HG03520 (cell line): Measurements from ENCODE around the gene TMEM258.

ENCODE experiments used
- ATAC-seq: cut with Tn5 transposase; IDR thresholded peaks from one replicate; pipeline ENCODE4 v1.9.1; 2021; ENCODE audit warnings: mild to moderate bottlenecking, moderate library complexity; ENCODE audit not compliant: unreplicated experiment

TMEM258 gene

DNA sequence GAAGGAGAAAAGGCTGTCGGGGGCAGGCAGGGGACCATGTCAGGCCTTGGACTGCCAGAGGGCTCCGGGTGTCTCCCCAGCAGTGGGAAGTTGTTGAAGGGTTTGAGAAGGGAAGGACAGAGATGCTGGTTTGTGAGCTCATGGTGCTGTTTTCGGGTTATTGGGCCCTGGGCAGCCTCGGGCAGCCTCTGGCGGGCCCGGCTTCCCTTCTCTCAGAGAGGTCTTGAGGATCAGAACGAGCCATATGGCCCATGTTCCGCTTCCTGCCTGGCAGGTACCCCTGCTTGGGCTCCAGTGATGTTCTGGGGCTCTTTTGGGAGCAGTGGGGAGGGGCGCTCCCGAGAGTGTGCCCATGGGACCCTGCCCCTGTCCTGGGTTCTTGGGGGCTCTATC, 30.2 kb downstream of the TMEM258 start:
- ATAC-seq: no peak

DNA sequence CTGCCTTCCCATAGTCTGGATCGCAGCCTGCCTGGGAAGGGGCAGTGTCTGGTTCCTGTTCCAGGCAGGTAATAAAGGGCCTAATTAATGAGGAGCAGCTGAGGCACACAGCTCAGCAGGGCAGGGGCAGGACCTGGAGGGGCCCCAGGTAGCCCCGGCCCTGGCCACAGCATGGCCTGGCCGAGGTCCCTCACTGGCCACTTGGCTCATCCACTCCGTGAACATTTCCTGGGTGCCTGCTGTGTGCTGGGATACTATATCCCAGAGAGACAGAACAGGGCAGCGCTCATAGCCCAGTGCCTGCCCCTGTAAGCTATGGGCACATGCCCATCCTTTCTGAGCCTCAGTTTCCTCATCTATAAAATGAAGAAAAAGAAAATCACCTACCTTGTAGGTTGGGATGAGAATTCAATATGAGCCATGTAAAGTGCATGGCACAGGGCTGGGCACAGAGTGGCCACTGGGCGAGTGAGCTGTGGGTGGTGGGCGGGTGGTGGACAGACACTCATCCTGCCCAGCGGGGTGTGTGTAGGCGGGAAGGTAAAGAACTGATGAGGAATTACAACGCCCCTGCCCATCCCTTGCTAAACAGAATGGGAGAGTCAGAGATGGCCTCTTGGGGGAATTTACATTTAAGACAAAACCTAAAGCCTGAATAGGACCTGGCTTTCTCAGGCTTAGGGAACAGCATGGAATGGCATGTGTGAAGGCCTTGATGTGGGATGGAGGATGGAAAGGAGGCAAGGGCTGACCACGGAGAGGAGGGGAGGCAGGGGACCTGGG, 30.8 kb downstream of the TMEM258 start:
- ATAC-seq: no peak

DNA sequence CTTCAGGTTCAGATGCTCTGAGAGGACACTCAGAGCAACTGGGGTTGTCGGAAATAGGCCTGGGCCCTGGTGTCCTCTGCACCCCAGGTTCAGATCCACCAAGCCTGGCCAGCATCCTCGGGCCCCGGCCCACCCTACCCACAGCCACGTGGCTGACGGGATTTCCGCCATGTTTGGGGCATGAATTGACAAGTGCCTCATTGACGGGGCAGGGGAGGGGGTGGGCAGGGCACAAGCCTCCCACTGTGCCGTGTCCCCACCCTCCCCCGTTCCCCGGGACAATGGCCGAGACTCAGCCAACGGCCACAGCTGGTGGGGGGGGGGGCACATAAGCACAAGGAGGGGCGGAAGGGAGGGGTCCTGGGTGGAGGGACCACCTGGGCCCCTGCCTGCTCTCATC, 31.5 kb downstream of the TMEM258 start:
- no peak for ATAC-seq

DNA sequence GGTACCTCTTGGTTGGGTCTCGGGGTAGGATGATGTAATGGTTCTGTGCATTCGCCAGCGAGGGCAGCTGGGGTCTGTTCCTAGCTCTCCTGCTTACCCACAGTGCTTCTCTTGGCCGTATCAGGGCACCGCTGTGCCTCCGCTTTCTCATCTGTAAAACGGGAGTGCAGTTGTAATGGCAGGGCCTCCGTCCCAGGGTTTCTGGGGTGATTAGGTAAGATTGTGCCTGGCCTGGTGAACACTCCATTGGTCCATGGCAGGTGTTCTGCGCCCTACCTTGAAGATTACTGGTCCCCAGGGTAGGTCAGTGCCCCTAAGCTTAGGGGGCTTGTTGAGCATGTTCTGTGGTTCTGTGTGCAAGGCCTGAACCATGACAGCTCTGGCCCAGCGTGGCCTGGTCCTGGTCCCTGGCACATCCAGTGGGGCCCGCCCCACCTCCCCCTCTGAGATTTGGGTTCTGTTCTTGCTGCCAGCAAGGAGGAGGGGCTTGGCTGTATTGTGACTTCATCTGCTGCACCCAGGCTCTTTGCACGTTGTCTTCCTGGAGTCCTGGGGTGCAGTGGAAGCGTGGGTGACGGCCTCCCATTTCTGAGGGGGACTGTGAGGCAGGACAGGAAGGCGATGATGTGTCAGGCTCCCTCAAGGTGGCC, 35.1 kb downstream of the TMEM258 start:
- ATAC-seq: no peak

DNA sequence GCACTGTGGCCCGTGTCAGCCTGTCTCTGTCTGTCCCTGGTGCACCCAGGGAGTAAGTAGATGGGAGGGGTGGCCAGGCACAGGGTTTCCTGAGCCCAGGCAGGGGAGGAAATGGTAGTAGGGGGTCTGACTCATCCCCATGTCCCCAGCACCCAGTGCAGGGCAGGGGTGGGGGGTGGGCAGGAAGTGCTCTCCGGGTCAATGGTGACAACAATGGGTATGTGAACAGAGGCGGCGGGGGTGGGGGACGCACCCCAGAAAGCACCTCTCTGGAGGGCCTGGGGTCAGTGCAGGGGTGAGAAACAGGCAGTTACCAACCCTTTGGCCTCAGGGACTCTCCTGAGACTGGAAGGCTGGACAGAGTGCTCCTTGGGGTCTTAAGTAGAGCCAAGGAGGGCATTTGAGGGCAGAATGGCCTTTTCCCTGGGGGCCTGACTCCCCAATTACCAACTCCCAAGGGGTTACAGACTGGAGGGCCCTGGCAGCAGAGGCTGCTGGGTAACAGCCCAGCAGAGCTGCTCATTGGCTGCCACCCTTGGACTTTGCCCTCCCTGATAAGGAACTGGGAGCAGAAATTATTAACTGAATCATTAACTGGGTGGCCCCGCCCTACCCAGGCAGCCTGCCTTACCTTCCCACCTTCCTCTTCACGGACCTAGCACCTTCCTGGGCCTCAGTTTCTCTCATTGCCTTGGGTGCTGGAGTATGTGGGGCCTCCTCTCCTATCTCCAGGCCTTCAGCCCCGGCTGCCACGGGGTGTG, 35.8 kb downstream of the TMEM258 start:
- ATAC-seq: no peak

DNA sequence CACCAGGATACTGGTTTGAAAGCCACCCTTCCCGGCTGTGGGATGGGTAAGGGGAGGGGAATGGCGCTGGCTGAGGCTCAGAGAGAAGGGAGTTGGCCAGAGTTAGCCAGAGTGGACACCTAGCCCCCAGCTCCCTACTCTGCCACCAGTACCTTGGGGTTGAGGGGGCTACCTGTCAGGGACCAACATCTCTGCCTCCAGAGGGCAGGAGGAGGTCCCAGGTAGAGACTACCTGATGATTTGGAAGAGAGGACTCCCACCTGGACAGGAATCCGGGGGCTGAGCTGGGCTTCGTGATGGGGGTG, 36.3 kb downstream of the TMEM258 start:
- no peak for ATAC-seq

DNA sequence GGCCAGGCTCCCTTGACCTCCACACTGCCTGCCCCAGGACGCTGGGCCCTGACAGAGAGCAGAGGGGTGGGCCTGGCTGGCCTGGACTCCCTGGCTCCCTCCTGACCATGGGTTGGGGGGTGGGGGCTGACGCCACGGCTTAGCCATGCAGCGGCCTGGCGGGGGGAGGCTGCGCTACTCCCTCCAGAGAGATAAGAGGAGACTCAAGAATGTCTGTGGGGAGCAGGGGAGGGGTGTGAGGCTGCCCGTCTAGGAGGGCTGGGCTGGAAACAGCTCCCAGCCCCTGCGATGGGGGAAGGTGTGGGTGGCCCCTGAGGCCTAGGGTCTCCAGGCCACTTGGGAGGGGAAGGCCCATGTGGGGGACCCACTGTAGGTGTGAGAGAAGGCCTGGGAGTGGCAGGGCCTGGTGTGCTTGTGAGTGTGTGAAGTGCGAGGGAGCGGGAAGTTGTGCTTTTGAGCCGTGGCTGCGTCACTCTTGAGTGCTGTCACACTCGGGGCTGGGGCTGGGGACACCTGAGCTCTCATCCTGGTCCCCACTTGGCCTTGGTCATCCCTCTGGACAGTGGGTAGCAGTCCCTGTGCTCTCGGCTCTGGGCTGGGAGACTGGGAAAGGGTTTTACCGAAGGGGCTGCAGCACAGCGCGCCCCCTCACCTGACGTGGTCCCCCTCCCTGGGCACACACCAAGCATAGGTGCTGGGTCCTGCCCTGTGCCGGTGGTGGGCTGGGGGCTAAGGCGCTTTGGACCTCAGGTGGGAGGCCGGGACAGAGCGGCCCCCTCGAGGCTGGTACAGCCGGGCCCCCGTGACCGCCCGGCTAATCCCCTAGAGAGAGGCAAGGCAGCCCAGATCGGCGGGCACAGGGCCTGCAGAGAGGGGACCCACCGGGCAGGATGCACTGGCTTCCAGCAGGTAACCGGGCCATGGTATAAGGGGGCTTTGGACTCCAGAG, 37.6 kb downstream of the TMEM258 start:
- no peak for ATAC-seq

DNA sequence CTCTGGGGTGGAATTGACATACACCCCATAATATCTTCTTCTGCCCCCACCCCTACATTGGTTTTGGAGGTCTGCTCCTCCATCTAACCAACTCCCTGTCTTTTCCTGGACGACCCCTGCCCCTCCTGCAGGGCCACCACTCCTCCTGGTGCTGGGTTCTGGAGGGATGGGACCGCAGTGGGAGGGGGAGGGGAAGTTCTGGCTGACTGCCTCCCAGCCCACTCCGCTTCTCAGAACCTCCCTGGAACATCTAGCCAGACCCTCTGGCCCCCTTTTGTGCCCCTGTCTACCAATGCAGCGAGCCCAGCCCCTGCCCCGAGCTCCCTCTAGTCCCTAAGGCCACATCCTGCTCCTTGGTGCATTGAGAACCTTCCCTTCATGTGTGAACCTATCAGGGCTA, 38.7 kb downstream of the TMEM258 start:
- ATAC-seq: no peak

DNA sequence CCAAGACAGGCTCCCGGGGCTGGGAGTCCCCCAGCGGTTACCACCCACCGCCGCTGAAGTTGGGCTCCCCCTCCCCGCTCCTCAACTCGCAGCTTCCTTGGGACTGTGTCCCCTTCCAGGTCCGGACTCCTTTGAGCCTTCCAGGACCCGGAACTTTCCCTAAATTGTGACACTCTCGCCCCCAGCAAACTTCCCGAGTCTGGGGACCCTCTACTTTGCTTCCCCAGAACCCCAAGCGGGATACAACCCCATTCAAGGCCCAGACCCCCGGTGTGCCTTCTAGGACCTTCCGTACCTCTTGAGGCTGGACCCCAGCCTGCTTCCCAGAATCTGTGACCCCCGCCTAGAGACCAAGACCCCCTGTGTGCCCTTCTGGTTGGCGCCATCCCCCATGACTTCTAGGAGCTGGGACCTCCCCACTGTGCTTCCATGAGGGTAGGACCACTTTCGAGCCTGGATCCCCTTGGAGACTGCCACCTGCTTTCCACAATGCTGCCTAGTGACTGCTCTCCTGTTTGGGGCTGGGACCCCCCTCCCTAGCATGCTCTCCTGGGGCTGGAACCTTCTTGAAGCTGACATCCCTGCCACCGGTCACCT, 39.4 kb downstream of the TMEM258 start:
- ATAC-seq: no peak

DNA sequence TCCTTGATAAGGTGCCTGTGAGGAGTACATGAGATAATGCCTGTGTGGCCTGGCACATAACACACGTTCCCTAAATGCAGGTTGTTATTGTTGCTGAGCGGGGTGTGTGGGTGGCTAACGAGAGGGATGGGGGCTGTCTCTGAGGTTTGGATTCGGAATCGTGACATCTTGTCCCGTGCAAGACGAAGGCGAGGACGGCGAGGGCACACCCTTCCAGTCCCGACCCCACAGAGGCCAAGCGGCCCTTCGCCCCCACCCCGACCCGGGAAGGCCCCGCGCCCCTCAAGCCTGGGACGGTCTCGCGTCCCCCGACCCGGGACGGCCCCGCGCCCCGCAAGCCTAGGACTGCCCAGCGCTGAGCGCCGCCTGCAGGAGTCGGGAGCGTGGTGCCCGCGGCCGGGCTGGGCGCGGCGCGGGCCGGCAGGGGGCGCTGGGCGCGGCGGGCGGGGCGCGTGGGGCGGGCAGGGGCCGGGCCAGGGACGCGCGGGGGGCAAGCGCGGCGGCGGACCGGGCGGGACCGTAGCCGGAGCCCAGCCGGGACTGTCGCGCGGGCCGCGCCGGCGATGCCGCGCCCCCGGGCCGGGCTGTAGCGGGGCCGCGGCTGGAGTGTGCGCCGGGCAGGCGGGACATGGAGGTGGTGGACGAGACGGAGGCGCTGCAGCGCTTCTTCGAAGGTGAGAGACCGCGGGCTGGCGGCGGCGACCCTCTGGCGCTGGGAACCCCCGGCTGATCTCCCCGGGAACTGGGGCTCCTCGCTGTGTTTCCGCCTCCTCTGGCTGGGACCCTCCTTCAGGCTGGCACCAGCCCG, 40.1 kb downstream of the TMEM258 start, which contains the start of gene MYRF:
TSS of gene MYRF (plus strand) at position 520 of the 808 bp plus-strand sequence. CDS start at position 629, 109 bp downstream.
- ATAC-seq: no peak

DNA sequence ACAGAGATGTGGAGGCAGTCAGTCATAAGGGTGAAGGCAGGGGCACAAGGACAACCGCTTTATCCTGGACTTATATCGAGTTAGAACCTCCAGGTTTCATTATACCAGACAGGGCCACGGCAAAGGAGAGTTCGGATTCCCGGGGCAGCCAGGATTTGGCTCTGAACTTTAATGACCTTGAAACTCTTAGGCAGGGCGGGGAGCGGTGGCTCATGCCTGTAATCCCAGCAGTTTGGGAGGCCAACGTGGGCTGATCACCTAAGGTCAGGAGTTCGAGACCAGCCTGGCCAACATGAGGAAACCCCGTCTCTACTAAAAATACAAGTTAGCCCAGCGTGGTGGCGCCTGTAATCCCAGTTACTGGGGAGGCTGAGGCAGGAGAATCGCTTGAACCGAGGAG, 41.0 kb downstream of the TMEM258 start:
- no peak for ATAC-seq

DNA sequence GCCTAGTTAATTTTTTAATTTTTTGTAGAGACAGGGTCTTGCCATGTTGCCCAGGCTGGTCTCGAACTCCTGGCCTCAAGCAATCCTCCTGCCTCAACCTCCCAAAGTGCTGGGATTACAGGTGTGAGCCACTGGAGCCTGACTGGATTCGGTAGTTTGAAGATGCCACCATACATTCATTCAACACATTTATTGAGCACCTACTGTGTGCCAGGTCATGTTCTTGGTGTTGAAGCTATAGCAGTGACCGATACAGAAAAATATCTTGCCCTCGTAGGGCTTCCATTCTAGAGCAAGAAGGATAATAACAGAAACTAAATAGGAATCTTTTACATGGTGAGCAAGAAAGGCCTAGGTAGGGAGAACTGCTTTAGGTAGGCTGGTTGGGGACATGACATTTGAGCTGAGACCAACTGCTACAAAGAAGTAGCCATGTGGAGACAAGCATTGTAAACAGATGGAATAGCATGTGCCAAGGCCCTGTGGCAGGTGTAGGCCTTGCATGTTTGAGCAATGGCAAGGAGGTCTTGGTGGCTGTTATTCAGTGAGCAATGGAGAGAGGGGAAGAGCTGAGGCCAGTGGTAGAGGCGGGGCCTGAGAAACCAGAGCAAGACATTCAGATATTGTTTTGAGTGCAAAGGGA, 41.6 kb downstream of the TMEM258 start:
- no peak for ATAC-seq

DNA sequence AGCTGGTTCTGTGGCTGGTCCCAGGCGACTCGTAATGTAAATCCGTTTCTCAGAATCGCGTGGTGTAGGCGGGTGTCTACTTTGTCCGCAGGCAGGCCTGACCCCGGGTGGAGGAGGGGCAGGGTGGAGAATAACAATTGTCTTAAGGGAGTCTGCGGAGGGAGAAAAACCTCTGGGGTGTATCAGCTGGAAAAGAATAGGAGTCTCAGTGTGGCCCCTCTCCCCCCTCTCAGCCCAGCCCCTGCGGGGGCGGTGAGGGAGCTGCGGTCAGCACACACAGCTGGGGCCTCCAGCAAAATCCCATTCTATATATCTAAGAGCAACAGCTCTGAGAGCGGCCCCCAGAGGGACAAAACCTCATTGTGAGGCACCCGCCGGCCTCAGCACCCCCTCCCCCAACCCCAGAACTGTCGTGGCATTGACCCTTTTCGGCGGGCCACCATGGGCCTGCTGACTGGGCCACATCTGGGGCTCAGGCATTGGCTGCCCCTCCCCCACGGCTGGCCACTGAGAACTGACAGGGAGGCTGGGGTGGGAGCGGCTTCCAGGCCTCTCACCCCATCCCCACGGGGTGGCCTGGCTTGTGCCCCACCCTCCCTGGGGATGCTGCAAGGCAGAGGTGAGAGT, 42.7 kb downstream of the TMEM258 start:
- ATAC-seq: no peak

DNA sequence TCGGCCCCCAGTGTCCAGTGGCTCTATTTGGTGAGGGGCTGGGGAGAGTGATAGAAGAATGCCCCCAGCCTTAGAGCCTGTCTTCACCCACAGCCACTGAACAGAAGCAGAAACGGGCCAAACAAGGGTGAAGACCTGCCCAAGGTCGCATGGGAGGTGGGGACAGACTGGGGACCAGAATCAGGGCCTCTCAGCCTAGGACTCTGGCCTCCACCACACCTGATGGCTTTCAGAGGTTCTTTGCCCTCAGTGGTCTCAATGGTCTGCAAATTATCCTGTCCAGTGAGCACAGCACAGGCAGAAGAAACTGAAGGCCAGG, 44.5 kb downstream of the TMEM258 start:
- ATAC-seq: no peak

DNA sequence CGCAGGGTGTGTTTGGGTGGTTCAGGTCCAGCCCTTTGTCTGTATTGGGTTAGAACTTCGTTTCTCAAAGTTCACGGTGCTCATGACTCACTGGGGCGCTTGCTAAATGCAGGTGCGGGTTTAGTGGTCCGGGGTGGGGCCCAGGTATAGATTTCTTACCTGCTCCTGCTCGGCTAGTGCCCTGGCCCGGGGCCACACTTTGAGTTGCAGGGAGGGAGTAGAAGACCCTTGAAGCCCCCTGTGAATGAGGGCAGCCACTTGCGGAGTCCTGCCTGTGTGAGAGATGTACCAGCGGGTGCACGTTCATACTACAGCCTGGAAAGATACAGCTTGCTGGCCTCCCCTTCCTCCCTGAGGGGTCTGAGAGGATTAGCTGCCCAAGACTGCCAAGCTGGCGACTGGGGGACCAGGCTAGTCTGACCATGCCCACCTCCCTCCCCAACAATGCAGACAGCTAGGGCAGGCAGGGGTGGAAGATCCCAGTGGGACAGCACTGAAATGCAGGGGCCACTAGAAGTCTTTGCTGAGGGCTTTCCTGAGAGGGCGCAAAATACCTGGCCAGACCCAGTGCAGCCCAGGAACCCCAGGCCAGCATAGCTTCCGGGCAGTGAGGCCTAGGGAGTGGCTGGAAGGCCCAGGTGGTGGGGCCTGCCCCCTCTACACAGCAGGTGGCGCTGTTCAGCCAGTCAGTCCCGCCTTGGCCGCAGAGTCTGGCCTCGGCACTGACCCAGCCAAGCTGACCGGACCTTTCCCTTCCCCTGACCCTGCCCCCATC, 45.0 kb downstream of the TMEM258 start:
- peak; percentile 50 for ATAC-seq

DNA sequence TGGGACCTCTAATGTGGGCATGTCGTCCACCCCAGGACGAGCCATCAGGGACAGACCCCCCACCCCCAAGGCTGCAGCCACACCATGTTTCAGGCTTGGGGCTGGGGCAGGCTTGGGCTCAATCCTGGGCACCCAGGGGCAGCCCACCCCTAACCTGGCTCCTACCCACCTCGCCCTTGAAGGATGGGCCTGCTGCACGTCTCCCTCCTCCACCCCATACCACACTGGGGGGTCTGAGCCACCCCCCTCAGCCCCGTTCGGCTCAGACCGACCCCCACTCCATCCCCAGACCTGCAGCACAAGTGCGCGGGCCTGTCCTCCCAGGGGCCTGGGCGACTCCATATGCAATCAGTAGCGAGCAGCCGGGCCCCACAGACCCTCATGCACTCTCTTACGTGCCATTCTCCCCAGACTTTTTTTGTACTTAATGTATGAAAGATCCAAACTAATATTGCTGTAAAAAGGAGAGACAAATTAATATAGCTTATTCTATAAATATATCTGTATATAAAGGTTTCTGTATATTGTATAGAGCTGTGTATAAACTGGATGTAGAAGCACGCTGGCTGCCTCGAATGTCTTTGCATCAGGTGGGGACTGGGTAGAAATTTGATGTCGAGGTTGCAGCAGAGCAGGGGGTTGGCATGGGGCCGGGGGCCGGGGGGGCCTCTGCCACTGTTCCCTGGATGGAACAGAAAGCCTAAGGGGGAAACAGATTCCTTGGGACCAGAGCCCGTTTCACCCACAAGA, 45.8 kb downstream of the TMEM258 start:
- no peak for ATAC-seq

DNA sequence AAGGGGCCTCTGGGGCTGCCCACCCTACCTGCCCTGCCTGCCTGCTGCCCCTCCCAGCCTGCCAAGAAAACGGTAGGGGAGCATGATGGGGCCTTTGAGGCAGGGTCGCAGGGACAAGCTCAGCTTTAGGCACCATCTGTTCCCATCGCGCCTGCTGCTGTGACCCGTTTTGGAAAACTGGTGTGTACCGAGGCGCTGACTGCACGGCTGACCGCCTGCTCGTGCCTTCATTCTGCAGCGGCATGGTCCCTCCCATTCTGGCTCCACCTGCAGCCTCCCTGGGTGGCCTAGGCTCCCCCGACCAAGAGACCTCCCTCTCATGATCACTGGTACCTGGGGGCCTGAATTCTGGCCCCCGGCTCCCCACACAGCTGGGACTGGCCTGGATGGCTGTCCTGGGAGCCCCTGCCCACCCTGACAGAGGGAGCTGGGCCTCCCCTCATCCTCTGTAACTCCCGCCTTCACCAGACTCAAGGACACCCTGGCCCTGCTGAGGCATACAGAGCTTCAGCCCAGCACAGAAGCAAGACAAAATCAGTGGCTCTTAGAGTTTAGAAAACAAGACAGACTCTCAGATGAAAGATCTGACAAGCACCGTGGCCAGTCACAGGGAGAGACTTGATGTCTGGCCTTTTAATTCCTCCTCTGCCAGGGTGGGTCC, 46.5 kb downstream of the TMEM258 start:
- ATAC-seq: no peak
